Measurements from ENCODE around the gene DDI1.

The DDI1 gene

GRCh38 chr11:104036588-104036987, at the start of gene DDI1:
DDI1 (plus strand) TSS chr11:104036640; CDS start chr11:104036823, 183 bp downstream.
- DNase-seq (ENCODE audit: low read depth): no peak
- TF ChIP-seq, protein P1, sequence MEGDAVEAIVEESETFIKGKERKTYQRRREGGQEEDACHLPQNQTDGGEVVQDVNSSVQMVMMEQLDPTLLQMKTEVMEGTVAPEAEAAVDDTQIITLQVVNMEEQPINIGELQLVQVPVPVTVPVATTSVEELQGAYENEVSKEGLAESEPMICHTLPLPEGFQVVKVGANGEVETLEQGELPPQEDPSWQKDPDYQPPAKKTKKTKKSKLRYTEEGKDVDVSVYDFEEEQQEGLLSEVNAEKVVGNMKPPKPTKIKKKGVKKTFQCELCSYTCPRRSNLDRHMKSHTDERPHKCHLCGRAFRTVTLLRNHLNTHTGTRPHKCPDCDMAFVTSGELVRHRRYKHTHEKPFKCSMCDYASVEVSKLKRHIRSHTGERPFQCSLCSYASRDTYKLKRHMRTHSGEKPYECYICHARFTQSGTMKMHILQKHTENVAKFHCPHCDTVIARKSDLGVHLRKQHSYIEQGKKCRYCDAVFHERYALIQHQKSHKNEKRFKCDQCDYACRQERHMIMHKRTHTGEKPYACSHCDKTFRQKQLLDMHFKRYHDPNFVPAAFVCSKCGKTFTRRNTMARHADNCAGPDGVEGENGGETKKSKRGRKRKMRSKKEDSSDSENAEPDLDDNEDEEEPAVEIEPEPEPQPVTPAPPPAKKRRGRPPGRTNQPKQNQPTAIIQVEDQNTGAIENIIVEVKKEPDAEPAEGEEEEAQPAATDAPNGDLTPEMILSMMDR (IDR thresholded peaks at IDR 0.05; ENCODE audit: low read depth, low read length, missing control alignments): no peak

DNA sequence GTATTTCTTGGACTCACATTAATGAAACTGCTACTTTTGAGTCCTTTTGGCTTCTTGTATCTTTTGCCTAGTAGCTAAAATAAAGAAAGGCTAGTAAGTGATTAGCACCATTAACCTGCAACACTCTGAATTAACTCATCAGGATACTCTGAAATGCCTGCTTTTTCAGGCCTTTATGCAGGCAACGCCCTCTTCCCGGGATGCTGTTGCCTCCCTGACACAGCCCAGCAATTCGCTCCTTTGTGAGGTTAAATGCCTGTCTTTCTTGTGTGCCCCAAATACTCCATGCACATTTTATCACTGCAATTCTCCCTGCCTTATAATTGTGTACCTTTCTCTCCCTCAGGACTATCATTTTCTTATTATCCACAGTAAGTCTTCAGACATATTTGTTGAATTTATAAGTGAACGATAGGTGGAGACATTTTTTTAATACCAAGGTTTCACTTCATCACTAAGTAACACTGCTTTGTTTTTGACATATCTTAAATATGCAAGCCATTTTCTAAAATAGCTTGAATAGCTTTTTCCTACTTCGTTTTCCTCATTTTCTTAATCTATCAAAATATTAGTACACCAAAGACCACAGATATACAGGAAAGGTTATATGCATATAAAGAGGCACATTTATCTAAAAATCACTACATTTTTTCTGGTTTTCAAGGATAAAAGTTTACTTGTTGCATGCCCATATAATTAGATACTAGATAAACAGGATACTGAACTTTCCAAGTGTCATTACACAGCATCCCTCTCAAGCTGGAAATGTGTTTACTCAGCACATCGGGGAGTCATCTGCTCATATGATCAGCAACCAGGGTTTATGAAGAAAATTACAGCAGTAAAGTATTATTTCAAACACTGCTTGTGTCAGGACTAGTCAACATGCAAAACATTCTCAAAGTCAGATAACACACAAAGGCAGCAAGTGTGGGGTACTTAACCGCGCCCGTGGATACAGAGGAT, 48.5 kb upstream of the DDI1 start:
- DNase-seq (ENCODE audit: low read depth): no peak
- H3K4me3 ChIP-seq (ENCODE audit: low read depth, low read length): no peak overlapping the region
- TF ChIP-seq, protein P1 (IDR thresholded peaks at IDR 0.05; ENCODE audit: low read depth, low read length, missing control alignments): no peak

More at GRCh38 chr11:104036588-104036987, at the start of gene DDI1:
- no peak within 1 kb of the TSS for H3K4me3 ChIP-seq (ENCODE audit: low read depth, low read length)

DNA sequence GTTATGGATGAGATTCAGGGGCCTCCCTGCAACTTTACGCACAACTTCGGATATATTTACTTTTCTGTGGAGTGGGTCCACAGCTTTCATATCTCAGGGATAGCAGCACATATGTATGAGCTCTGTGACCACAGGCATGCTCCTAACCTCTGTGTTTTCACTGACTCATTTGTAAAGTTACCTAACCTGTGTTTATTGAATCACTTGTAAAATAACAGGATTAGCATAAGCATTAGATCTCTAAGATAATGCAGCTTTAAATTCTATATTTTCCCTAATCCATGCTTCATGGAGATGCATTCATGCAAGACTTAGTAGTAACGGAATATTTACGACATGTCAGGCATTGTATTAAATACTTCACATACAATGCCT, 47.9 kb upstream of the DDI1 start:
- no peak for DNase-seq (ENCODE audit: low read depth)
- TF ChIP-seq, protein P1 (IDR thresholded peaks at IDR 0.05; ENCODE audit: low read depth, low read length, missing control alignments): no peak
- H3K4me3 ChIP-seq (ENCODE audit: low read depth, low read length): no peak overlapping the region

DNA sequence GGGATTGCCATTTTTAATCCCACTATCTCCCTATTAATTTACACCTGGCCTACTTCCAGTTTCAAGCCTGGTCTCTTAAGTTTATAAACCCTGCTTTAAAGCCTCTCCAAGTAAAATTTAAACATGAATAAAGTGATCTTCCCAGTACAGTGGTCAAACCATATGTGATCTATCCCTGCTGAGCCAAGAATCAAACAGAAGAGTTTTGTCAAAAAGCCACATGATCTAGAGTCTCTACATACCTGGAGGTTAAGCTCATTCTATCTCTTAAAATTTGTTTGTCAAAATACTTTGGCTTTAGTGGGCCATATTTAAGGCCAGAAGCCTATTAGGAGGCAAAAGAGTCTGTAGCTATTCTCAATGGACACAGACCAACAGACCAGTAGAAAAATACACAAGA, 42.9 kb upstream of the DDI1 start:
- no peak overlapping the region for H3K4me3 ChIP-seq (ENCODE audit: low read depth, low read length)
- TF ChIP-seq, protein P1 (IDR thresholded peaks at IDR 0.05; ENCODE audit: low read depth, low read length, missing control alignments): no peak
- no peak for DNase-seq (ENCODE audit: low read depth)

GRCh38 chr11:103994094-103994493, 42.3 kb upstream of the DDI1 start:
- DNase-seq (ENCODE audit: low read depth): no peak
- no peak overlapping the region for H3K4me3 ChIP-seq (ENCODE audit: low read depth, low read length)
- TF ChIP-seq, protein P1 (IDR thresholded peaks at IDR 0.05; ENCODE audit: low read depth, low read length, missing control alignments): no peak

DNA sequence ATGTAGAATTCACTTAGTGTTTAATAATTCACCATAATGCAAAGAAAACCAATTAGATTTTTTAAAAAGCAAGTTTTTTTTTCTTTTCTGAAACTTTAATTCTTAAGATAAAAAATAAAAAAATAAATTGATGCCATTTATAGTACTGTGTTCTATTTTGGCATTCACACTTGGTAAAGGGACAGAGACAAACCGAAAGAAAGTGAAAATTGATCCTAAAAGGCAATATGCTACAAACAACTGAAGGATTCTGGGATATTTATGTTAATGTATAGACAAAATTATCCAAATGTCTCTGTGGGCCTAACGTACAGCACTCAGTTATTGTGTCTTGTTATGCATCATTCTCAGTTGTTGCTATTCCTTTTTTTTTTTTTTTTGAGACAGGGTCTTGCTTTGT, 41.9 kb upstream of the DDI1 start:
- H3K4me3 ChIP-seq (ENCODE audit: low read depth, low read length): no peak overlapping the region
- TF ChIP-seq, protein P1 (IDR thresholded peaks at IDR 0.05; ENCODE audit: low read depth, low read length, missing control alignments): no peak
- no peak for DNase-seq (ENCODE audit: low read depth)

All from GM12864 (cell line).